SK-N-SH treated with all-trans-retinoic acid at 6 μM for 48 hours (cell line): ENCODE data around the gene APBA2.

ENCODE experiments used
- ARNTL ChIP-seq: fragments of 450-650 bp; formaldehyde crosslinking; IDR thresholded peaks from 2 replicates; pipeline ENCODE4 v1.5.0; 2020; ENCODE audit warnings: low read depth, mild to moderate bottlenecking, moderate library complexity, borderline replicate concordance
- CSDC2 ChIP-seq: fragments of 250-450 bp; sonication (Bioruptor Pico); IDR thresholded peaks from 2 replicates; pipeline ENCODE4 v1.5.0; 2020; ENCODE audit warnings: mild to moderate bottlenecking, moderate library complexity
- ISL1 ChIP-seq: fragments of 250-450 bp; sonication (Bioruptor Pico); IDR thresholded peaks from 2 replicates; pipeline ENCODE4 v2.1.2; 2022; ENCODE audit warnings: mild to moderate bottlenecking, moderate library complexity
- OSR1 ChIP-seq: fragments of 250-450 bp; sonication (Bioruptor Pico); IDR thresholded peaks from 2 replicates; pipeline ENCODE4 v1.8.0; 2022; ENCODE audit warnings: moderate library complexity, mild to moderate bottlenecking, inconsistent platforms
- RARB ChIP-seq: fragments of 250-450 bp; sonication (Bioruptor Pico); IDR thresholded peaks from 2 replicates; pipeline ENCODE4 v1.8.0; 2021; ENCODE audit warnings: mild to moderate bottlenecking, moderate library complexity
- TOX ChIP-seq: fragments of 250-450 bp; sonication (Bioruptor Pico); IDR thresholded peaks from 2 replicates; pipeline ENCODE4 v1.8.0; 2021; ENCODE audit warnings: mild to moderate bottlenecking, moderate library complexity, borderline replicate concordance
- ZC3H10 ChIP-seq: fragments of 250-450 bp; sonication (Bioruptor Pico); IDR thresholded peaks from 2 replicates; pipeline ENCODE4 v1.5.1; 2021; ENCODE audit warnings: mild to moderate bottlenecking, moderate library complexity
- ZFP30 ChIP-seq: fragments of 450-650 bp; formaldehyde crosslinking; IDR thresholded peaks from 2 replicates; pipeline ENCODE4 v1.5.0; 2022; ENCODE audit warnings: mild to moderate bottlenecking, moderate library complexity
- ZNF565 ChIP-seq: fragments of 450-650 bp; formaldehyde crosslinking; conservative IDR thresholded peaks from 2 replicates; pipeline ENCODE4 v1.5.0; 2020; ENCODE audit warnings: low read depth, mild to moderate bottlenecking, moderate library complexity
- ZNF70 ChIP-seq: fragments of 450-650 bp; formaldehyde crosslinking; IDR thresholded peaks from 2 replicates; pipeline ENCODE4 v1.5.0; 2020; ENCODE audit warnings: mild to moderate bottlenecking, moderate library complexity
- TF ChIP-seq, protein P1 (sequence below): fragments of 250-450 bp; sonication (Bioruptor Pico); IDR thresholded peaks from 2 replicates; pipeline ENCODE4 v1.8.0; 2020; ENCODE audit warnings: mild to moderate bottlenecking, moderate library complexity, borderline replicate concordance
- TF ChIP-seq, protein P2 (sequence below): fragments of 250-450 bp; sonication (Bioruptor Pico); IDR thresholded peaks from 2 replicates; pipeline ENCODE4 v1.5.1; 2020; ENCODE audit warnings: low read depth, mild to moderate bottlenecking, moderate library complexity

DNA sequence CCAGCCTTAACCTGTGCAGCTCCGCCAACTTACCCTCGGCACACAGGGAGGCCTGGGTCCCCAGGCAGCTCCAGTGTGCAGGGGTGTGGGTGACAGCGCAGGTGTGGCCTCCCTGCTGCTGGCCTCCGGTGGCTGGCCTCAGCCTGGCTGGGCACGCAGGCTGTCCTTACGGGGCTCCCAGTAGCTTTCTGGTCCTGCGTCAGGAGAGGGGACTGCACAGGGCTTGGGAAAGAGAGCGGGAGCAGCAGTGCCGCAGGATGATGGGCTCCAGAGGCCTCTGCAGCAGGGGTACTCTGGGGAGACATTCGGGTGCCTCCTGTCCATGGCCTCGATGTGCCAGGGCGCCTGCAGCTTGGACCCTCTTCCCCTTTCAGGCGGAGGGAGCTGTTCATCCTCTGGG is 9.4 kb downstream of the APBA2 start:
- TF ChIP-seq, protein P1, sequence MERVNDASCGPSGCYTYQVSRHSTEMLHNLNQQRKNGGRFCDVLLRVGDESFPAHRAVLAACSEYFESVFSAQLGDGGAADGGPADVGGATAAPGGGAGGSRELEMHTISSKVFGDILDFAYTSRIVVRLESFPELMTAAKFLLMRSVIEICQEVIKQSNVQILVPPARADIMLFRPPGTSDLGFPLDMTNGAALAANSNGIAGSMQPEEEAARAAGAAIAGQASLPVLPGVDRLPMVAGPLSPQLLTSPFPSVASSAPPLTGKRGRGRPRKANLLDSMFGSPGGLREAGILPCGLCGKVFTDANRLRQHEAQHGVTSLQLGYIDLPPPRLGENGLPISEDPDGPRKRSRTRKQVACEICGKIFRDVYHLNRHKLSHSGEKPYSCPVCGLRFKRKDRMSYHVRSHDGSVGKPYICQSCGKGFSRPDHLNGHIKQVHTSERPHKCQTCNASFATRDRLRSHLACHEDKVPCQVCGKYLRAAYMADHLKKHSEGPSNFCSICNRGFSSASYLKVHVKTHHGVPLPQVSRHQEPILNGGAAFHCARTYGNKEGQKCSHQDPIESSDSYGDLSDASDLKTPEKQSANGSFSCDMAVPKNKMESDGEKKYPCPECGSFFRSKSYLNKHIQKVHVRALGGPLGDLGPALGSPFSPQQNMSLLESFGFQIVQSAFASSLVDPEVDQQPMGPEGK (CRISPR knock-in tag) = no peak
- TF ChIP-seq, protein P2, sequence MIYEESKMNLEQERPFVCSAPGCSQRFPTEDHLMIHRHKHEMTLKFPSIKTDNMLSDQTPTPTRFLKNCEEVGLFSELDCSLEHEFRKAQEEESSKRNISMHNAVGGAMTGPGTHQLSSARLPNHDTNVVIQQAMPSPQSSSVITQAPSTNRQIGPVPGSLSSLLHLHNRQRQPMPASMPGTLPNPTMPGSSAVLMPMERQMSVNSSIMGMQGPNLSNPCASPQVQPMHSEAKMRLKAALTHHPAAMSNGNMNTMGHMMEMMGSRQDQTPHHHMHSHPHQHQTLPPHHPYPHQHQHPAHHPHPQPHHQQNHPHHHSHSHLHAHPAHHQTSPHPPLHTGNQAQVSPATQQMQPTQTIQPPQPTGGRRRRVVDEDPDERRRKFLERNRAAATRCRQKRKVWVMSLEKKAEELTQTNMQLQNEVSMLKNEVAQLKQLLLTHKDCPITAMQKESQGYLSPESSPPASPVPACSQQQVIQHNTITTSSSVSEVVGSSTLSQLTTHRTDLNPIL (CRISPR knock-in tag) = no peak
- no peak for TF ChIP-seq ZFP30
- no peak for TF ChIP-seq CSDC2 (CRISPR knock-in tag)
- TF ChIP-seq ZNF70 = no peak
- TF ChIP-seq ARNTL (CRISPR knock-in tag) = no peak
- no peak for TF ChIP-seq OSR1 (CRISPR knock-in tag)
- no peak for TF ChIP-seq TOX (CRISPR knock-in tag)
- no peak for TF ChIP-seq RARB (CRISPR knock-in tag)
- no peak for TF ChIP-seq ISL1
- no peak for TF ChIP-seq ZNF565 (CRISPR knock-in tag)
- no peak for TF ChIP-seq ZC3H10
